ENCODE measurements around the gene ADRB1.

ADRB1 gene

DNA sequence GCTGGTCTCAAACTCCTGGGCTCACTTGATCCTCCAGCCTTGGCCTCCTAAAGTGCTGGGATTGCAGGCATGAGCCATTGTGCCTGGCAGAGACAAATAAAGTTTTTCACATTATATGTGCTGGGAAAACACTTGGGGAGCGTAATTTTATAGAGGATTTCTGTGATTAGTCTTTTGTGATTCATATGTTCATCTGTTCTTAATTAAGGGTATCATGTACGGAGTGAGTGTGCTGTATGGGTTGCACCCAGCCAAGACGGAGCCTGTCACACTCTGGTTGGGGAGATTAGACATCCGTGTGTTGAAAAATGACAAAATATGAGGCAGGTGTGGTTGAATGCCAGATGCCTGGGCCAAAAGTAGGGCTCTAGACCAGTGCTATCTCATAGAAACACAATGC is 10.3 kb downstream of the ADRB1 start:
- DNase-seq (ENCODE audit: low read depth in 2 of 3, low spot score in 2 of 3): no peak

DNA sequence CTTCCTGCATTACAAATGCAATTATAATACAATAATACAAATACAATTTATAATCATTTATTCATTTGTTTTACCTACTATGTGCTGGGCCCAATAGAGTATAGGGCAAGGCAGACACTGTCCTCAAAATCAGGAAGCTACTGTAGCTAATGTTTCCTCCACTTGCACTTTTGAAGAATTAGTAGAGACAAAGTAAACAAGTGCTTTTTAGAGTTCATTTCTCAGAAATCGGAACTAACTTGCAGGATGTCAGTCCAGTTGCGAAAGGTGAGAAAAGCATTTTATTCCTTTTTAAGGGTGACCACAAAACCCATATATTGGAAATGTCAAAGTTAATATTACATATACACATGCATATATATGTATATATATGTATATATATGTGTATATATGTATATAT is 14.2 kb downstream of the ADRB1 start:
- no peak for DNase-seq (ENCODE audit: low read depth in 2 of 3, low spot score in 2 of 3)

DNA sequence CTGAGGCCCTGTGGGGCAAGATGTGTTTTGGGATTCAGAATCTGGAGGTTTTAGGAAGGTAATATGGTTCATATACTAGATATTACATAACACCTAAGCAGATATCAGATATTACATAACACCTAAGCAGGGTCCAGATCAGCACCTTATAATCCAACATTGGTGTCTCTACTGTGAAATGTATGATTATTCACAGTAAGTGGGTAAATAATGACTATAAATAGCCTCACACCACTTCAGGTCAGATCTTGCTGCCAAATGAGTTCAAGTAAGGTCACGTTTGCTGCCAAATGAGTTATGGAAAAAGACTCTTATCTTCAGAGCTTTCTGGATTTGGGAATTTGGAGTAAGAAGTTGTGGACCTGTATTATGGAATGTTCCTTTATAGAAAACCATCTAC is 14.6 kb downstream of the ADRB1 start:
- DNase-seq (ENCODE audit: low read depth in 2 of 3, low spot score in 2 of 3): no peak

DNA sequence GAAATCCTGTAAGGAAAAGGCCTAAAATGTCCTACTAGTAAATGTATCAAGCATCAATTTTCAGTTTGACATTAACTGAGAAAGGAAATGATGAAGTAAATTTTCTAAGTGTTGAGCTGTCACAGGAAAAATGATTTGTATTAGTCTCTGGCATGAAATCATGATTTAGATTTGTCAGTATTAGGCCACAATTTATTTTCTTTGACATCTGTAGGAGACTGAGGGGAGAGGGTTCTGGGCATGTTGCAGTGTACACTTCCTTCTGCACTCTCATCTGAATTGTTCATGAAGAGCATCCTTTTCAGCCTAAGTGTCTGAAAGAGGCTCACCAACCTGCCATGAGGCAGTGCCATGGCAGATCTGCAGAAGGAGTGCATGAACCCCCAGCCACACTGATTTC is 15.9 kb downstream of the ADRB1 start:
- no peak for DNase-seq (ENCODE audit: low read depth in 2 of 3, low spot score in 2 of 3)

DNA sequence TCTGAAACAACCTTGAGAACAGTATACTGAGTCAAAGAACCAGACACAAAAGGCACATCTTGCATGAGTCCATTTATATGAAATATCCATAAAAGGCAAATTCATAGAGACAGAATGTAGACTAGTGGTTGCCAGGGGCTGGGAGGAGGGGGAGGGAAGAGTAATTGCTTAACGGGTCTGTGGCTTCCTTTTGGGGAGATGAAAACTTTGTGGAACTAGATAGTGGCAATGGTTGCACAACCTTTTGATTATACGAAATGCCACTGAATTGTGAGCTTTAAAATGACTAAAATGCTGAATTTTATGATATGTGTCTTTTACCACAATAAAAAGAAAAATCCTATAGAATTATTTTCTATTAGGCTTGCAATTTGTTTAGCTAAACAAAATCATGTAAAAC is 16.8 kb downstream of the ADRB1 start:
- no peak for DNase-seq (ENCODE audit: low read depth in 2 of 3, low spot score in 2 of 3)

DNA sequence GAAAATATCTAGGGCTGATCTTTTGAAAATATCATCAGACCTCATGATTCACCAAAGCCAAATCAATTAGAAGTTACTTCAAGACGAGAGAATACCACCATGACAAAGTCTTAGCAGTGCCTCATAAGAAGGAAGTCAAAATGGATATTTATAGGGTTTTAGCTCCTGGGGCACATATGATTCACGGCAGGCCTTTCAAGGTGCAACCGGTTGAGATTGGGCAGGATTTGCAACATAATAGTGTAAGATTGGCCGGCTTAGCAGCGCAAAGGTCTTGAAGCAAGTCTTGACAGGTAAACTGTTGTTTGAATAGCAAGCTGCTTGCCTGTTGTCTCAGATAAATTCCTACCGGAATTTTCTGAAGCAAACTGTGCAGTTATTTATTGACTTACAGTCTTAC is 17.5 kb downstream of the ADRB1 start:
- no peak for DNase-seq (ENCODE audit: low read depth in 2 of 3, low spot score in 2 of 3)

DNA sequence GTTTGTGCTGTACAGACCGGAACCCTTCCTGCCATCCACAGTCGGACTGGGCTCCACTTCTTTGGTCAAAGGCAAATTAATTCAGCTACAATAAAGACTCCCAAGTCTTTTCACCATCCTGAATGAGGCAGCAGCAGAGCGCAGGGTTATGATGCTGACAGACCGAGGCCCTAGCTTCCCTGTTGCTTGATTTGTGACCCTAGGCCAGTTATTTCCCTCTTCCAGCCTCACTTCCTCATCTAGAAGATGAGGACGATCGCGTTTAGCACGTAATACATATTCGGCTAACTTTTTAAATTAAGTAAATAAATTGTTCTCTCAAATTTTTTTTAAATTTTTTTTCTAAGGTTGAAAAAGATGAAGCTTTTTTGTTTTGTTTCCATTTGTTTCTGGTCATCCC is 18.1 kb downstream of the ADRB1 start:
- no peak for DNase-seq (ENCODE audit: low read depth in 2 of 3, low spot score in 2 of 3)

DNA sequence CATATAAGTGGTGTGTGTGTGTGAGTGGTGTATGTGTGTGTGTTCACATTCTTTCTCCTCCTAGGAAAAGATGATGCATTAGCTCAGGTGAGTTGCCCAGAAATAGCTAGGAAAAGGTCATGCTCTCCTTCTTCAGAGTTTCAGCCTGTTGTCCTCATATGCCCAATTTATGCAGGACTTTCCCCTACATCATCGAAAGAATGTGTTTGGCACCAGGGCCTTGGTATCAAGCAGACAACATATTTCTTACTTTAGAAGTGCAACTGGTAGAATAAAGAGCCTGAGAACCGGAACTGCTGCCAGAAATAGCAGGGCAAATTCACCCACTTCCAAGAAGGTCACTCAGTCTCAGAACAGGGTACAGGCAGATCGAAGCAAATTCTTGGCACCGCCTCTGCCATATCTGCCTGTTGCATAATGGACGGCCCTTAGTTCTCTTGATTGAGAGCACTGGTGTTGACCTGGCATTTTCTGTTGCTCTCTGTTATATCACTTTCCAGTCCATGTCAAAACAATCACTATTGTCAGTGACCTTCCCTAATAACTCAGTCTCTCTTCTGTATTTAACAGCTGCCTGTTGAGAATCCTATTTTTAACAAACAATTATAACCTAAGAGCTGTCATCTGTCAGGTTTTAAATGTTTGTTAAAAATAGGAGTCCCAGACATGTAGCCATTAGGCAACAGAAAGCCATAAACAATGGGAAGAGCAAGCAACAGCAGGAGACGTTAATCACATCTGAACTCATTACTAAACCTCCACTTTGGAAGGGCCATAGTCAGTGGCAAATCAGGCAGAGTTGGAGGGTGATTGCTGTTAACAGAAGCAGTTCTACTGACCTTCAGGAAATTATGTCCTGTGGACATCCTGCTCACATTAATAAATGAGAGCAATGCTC is 20.7 kb downstream of the ADRB1 start:
- DNase-seq (ENCODE audit: low read depth in 2 of 3, low spot score in 2 of 3): no peak

DNA sequence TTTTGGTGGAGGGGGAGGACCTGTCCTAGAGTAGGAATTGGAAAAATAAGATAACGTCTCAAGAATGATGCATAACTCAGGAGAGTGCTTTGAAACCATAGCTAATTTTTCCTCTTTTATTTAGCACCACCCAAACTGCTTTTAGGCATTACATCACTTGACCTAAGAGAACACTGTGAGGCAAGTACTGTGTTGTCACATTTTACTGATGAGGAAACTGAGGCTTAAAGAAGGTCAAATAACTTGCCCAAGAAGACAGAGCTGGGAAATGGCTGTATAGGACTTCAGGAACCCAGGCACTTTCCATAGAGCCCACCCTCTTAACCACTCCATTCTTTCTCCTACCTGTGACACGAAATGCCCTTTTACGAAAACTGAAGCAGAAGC is 21.4 kb downstream of the ADRB1 start:
- DNase-seq (ENCODE audit: low read depth in 2 of 3, low spot score in 2 of 3): no peak

DNA sequence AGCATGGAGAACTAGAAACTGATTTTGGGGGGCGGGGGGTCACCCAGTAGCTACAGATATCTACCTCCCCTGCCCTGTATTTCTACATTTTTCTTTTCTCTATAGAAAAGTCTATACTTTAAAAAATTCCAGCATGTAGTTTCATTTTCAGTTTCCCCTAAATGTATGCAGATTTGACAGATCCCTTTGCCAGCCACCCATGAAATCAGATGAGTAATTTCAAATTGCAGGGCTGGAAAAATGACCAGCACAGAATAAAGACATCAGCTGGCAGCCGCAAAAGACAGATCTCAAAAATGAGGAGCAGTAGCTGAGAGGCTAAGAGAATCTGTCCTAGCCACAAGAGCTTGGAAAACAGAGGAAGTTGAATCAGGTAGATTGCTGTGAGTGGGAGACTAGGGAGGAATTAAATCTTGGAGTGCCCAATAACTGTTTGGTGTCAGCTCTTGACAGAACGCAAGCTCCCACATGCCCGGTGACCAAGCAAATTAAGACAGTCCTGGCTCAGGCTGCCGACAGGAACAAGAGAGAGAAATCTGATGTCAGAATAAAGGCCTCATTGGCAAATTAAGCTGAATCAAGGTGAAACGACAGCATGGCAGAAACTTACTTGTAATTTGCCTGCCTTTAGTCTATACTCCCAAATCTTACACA is 24.5 kb downstream of the ADRB1 start:
- DNase-seq (ENCODE audit: low read depth in 2 of 3, low spot score in 2 of 3): no peak

DNA sequence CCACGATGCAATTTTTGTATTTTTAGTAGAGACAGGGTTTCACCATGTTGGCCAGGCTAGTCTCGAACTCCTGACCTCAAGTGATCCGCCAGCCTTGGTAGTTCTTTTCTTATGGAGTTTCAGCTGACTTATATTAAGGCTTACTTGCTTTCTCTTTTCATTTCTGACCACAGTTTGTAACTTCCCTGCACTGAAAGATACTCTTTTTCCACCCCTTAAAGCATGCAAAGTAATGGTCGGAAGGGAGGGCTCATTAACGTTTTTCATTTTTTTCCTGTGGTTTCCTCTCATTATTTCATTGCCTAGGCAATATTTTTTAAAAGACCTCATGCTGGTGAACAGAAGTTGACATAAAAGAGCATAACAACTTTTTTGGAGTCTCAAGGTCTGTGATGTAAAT is 27.0 kb downstream of the ADRB1 start:
- DNase-seq (ENCODE audit: low read depth in 2 of 3, low spot score in 2 of 3): no peak

DNA sequence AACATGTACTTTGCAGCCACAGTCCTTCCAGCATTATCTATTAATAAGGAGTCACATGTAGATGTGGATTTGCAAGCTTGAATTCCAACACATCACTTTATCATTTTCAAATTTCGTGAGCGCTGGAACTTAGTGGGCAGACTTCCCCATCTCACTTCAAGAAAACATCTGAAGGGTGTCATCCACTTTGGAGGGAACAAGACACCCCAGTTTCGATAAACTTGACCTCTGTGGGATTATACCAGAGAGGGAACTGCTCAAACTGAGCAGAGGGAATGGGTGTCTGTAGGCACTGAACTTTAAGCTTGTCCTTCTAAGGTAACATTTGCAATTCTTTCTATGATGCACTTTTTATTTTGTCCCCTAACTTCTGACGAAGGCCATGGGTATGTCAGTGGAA is 27.5 kb downstream of the ADRB1 start:
- DNase-seq (ENCODE audit: low read depth in 2 of 3, low spot score in 2 of 3): no peak

DNA sequence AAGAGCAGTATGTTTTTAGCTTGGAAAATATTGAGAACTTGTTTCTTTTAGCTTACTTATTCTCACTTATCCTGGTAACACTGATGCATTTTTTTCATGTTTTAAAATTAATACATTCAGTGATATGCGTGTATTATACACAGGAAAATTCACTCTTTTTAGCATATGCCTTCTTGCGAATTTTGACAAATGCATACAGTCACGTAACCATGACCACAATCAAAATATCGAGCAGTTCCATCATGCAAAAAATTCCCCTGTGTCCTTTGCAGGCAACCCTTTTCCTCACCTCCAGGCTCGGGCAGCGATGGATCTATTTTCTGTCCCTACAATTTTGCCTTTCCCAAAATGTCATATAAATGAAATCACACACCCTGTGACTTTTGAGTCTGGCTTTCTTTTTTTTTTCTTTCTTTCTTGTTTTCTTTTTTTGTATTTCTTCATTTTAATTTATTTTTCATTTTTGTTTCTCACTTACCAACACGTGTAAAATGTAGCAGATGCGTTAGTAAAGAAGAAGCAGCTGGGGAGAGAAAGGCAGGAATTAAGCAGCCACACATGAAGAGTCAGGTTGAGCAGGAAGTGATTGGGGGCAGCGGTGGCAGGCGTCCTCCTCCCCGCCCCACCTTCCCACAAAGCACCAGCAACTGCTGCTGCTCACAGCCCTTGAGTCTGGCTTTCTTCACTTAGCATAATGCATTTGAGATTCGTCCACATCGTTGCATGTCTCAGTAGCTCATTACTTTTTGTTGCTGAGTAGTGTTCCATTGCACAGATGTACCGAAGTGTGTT is 29.9 kb downstream of the ADRB1 start:
- DNase-seq (ENCODE audit: low read depth in 2 of 3, low spot score in 2 of 3): no peak

DNA sequence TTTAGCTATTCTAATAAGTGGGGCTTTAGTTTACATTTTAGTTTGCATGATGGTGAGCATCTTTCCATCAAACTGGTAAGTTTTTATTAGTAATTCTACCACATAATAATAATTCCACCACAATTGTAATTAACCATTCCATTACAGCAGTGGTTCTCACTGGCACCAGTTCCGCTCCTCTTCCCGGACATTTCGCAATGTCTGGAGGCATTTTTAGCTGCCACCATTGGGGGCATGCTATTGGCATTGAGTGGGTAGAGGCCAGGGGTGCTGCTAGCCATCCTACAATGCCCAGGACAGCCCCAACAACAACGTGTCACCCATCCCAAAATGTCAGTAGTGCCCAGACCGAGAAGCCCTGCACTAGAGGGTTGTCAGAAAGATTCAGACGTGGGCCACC is 31.4 kb downstream of the ADRB1 start:
- DNase-seq (ENCODE audit: low read depth in 2 of 3, low spot score in 2 of 3): no peak

DNA sequence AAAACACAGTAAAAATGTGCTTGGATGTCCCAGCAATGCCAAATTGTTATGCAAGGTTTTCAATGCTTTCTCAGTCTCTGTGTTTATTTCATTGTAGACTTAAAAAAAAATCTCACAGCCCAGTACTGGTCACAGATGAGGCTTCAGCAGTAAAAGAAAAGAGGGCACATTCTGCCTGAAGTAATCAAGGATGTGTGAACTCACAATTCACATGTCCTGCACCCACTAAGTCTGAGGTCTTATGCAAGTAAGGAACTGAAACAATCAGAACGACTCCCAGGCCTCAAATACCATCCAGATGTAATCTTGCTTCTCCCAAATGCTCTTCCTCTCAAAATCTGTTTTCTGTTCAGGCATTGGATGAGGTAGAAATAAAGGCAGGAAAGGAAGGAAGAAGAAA is 33.7 kb downstream of the ADRB1 start:
- no peak for DNase-seq (ENCODE audit: low read depth in 2 of 3, low spot score in 2 of 3)

DNA sequence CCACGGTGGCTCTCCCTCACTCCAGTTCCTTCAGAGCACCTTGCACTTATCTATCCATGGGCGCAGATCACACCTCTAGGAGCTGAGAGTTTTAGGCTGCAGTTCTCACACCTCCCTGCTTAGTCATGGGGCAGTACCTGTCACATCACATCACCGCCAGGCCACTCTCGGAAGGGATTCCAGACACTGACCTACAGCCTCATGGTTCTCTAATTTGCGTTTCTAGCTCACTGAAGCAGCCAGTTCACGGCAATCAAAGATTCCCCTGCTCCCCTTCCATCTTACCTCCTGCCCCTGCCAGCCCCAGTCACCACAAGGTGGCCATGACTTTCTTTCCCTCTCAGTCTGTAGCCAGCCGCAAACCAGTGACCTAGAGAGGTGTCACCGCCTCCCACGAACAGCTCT is 34.2 kb downstream of the ADRB1 start:
- no peak for DNase-seq (ENCODE audit: low read depth in 2 of 3, low spot score in 2 of 3)

DNA sequence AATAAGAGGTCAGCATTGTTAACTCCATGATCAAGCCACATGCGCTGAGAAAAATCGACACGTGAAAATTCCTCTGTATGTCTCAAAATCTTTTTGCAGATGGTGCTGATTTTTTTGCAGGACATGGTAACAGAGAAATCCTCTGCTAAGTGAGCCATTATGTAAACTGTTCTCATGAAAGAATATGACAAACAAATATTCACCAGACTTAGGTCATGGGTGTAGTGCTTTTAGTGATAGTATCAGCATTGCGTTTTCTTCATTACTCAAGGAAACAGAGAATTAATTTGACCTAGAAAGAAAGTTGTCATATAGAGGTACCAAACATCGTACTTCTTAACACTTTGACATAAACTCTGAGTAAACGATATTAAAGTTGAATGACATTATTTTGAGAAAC is 34.7 kb downstream of the ADRB1 start:
- DNase-seq (ENCODE audit: low read depth in 2 of 3, low spot score in 2 of 3): no peak

DNA sequence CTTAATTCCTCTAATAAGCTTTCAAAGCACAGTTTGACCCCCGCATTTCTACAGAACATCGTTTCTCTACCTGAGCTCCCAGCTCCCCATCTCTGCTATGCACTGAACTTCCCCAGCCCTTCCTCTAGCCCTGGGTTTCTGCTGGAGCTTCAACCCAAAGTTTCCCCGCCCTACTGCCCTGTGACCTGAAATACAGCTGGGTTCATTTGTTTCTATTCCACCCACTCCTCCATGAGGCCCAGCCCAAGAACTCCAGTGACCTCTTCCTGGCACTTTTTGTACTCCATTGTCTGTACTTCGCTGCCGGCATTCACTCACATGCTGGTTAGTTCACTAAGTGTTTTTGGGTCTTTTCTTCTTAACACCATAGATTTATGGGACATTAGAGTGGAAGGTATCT is 35.8 kb downstream of the ADRB1 start:
- DNase-seq (ENCODE audit: low read depth in 2 of 3, low spot score in 2 of 3): no peak

DNA sequence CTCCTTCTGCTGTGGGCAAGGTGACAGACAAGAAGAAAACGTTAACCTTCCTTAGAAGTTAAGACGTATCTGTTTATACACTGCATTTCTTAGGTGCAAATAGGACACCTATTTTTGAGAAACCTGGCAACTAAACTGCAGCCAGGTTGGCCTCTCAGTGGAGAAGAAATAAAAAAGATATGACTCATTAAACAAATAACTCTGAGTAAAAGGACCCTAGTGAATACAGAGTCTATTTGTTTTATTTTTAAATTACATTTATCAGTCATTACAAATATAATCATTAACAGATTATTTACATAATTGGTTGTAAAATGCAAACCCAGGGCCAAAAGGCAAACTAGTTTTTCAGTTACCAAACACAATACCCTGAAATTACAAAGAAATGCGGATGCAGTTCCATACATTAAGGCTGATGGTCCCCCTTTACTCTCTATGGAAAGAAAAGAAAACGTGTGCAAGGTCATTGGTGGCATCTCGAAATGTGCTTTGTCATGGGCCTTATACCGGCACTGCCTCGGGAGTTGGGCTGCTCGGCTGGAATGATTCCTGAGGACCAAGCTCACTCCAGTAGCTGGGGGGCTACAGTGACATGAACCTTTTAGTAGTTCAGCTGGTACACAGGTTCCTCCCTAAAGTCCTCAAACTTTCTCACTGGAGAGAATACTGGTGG is 38.4 kb downstream of the ADRB1 start:
- no peak for DNase-seq (ENCODE audit: low read depth in 2 of 3, low spot score in 2 of 3)

DNA sequence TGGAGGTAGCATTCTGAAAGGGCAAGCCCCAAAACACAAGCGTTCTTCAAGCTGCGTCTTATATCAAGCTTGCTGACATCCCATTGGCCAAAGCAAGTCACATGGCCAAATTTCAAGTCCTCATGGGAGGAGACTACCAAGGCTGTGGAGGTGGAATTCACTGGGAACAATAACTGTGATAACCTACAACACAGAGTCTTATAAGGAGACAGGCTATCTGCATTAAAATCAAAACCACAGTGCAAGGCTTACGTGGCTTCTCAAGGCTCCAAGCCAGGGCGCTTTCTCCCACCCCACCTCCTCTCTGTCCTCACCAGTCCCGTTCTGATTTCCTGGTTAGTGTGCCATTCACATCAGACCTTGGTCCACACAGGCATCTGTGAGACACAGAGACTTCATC is 39.4 kb downstream of the ADRB1 start:
- DNase-seq (ENCODE audit: low read depth in 2 of 3, low spot score in 2 of 3): no peak

DNA sequence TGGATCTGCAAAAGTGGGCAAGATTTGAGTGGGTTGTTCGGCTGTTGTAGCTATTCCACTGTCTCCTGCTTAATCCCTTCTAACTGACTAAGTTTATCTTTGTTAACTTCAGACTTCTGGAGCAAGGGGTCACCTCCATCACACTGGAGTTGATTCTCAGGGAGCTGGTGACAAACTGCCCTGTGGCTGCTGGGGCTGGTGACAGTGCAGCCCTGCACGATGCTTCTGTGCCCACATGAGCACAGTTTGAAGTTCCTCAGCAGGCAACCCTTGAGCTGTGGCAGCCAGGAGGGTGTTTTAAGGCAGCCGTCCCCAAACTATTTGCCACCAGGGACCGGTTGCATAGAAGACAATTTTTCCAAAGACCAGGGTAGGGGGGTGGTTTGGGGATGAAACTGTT is 40.5 kb downstream of the ADRB1 start:
- peak in 1 of 3 experiments; percentile 12 for DNase-seq (ENCODE audit: low read depth in 2 of 3, low spot score in 2 of 3)

DNA sequence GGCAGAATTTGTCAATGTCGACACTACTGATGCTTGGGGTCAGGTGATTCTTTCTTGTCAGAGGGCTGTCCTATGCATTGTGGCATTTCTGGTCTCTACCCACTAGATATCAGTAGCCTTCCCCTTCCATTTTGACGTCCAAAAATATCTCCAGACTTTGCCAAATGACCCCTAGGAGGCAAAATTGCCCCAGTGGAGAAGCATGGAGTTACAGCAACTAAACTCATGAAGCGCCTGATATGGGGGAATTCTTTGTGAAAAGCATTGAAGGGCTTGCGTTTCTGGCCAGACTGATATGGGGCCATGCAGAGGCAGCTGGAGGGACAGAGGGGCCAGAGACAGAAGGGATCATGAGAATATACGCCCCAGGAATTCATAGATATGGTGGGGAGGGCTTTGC is 43.6 kb downstream of the ADRB1 start:
- no peak for DNase-seq (ENCODE audit: low read depth in 2 of 3, low spot score in 2 of 3)

Data from activated CD8-positive, alpha-beta memory T cell treated with anti-CD3 and anti-CD28 coated beads for 48 hours (primary cell).